Astrocyte (in vitro differentiated cells and primary cell): Measurements from ENCODE around the gene IGBP1. TPM values are rescaled to one million over a fixed set of nuclear protein-coding genes. Genes with fewer than 3 reads are reported as not detected.

Source experiments
- DNase-seq: peaks from one replicate; pipeline ENCODE4 v3.0.0-alpha.2; 2010; ENCODE audit warnings: low read depth
- FAIRE-seq: peaks from 2 replicates; lab custom pipeline; 2011; peaks lifted over from hg19 to GRCh38; lab: Jason Lieb, UNC
- H2AFZ ChIP-seq: 2 replicates; pipeline ENCODE4 v1.6.0; 2012; ENCODE audit warnings: low read depth, low read length, inconsistent platforms
- H3K27ac ChIP-seq: 2 replicates; pipeline ENCODE4 v1.5.1; 2011; ENCODE audit warnings: low read depth, low read length, inconsistent platforms
- H3K27me3 ChIP-seq: 2 replicates; pipeline ENCODE4 v1.6.0; 2011; ENCODE audit warnings: low read length, inconsistent platforms; ENCODE audit not compliant: insufficient read depth
- H3K36me3 ChIP-seq: 2 replicates; pipeline ENCODE4 v1.5.1; 2011; ENCODE audit warnings: low read length, inconsistent platforms; ENCODE audit not compliant: insufficient read depth
- H3K4me1 ChIP-seq: 2 replicates; pipeline ENCODE4 v1.5.1; 2011; ENCODE audit warnings: low read length, inconsistent platforms; ENCODE audit not compliant: insufficient read depth
- H3K4me2 ChIP-seq: 2 replicates; pipeline ENCODE4 v1.6.0; 2012; ENCODE audit warnings: low read length, inconsistent platforms
- H3K4me3 ChIP-seq: 2 replicates; pipeline ENCODE4 v1.5.1; 2011; ENCODE audit warnings: low read depth, mild to moderate bottlenecking, low read length, inconsistent platforms; ENCODE audit not compliant: insufficient read depth
- H3K79me2 ChIP-seq: 2 replicates; pipeline ENCODE4 v1.6.0; 2012; ENCODE audit warnings: mild to moderate bottlenecking, low read length, inconsistent platforms; ENCODE audit not compliant: insufficient read depth
- H3K9ac ChIP-seq: 2 replicates; pipeline ENCODE4 v1.6.0; 2012; ENCODE audit warnings: mild to moderate bottlenecking, low read length, inconsistent platforms
- H3K9me3 ChIP-seq: 2 replicates; pipeline ENCODE4 v1.5.1; 2012; ENCODE audit warnings: low read depth, mild to moderate bottlenecking, low read length, inconsistent platforms; ENCODE audit not compliant: insufficient read depth
- H4K20me1 ChIP-seq: 2 replicates; pipeline ENCODE4 v1.6.0; 2012; ENCODE audit warnings: low read length, inconsistent platforms; ENCODE audit not compliant: insufficient read depth
- H3K27ac Mint-ChIP-seq: one replicate; pipeline ENCODE4 v1.8.0; 2021; ENCODE audit warnings: mild to moderate bottlenecking, mixed read lengths; ENCODE audit not compliant: unreplicated experiment
- H3K27me3 Mint-ChIP-seq: one replicate; pipeline ENCODE4 v1.8.0; 2021; ENCODE audit warnings: low read depth, mixed read lengths; ENCODE audit not compliant: unreplicated experiment
- H3K36me3 Mint-ChIP-seq: one replicate; pipeline ENCODE4 v1.8.0; 2021; ENCODE audit warnings: low read depth, mixed read lengths; ENCODE audit not compliant: unreplicated experiment
- H3K4me1 Mint-ChIP-seq: one replicate; pipeline ENCODE4 v1.8.0; 2021; ENCODE audit warnings: low read depth, mixed read lengths; ENCODE audit not compliant: unreplicated experiment
- H3K4me3 Mint-ChIP-seq: one replicate; pipeline ENCODE4 v1.8.0; 2021; ENCODE audit warnings: mild to moderate bottlenecking, moderate library complexity, mixed read lengths; ENCODE audit not compliant: unreplicated experiment
- H3K9me3 Mint-ChIP-seq: one replicate; pipeline ENCODE4 v1.8.0; 2021; ENCODE audit warnings: mild to moderate bottlenecking, mixed read lengths; ENCODE audit not compliant: unreplicated experiment
- EZH2 ChIP-seq: IDR thresholded peaks from 2 replicates; pipeline ENCODE4 v1.6.1; 2012; ENCODE audit warnings: mild to moderate bottlenecking, low read length, inconsistent platforms; ENCODE audit not compliant: insufficient read depth
- total RNA-seq: library from RNA; stranded (reverse); gene quantifications from 2 replicates; pipeline ENCODE4 v1.2.1, GENCODE V29; 2021
- TF ChIP-seq, protein P1 (sequence below): IDR thresholded peaks from 2 replicates; pipeline ENCODE4 v1.5.1; 2011; ENCODE audit warnings: low read depth, mild to moderate bottlenecking, inconsistent platforms, low read length, moderate library complexity; ENCODE audit not compliant: insufficient read depth

Gene IGBP1
- total RNA-seq, 1 donor from 2014 or later = 41.1 TPM

DNA sequence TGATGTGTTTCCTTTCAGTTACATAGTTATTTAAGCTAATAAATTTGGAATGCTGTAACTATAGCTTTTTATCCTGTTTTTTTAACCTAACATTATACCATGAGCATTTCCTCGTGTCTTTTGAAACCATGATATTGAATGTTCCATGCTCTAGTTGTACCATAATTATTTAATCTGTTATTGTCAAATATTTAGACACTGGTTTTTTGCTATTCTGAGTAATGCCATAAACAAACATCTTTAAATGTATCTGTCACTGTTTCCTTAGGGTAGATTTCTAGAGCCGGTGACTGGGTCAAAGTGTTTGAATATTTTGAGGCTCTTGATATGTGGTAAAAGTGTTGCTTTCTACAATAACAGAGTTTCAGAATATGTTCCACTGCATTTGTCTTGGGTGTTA lies 5.4 kb downstream of the IGBP1 start:
- Histone ChIP-seq H3K4me3 (no peak overlapping the region), H2AFZ (no peak overlapping the region), H3K36me3 (peaks cover 3% of the 10 kb centered on the region), H3K27me3 (no peaks in the 10 kb centered on the region), H3K4me2 (no peak overlapping the region), H3K27ac (no peak overlapping the region), H3K79me2 (peaks cover 24% of the 10 kb centered on the region), H3K9ac (no peak overlapping the region), H3K4me1 (peaks cover 11% of the 10 kb centered on the region), H4K20me1 (peaks cover 8% of the 10 kb centered on the region), H3K9me3 (no peaks in the 10 kb centered on the region)
- FAIRE-seq (peak; percentile 54), DNase-seq (no peak)
- Mint-ChIP-seq H3K27ac (no peak overlapping the region), H3K36me3 (peaks cover 2% of the 10 kb centered on the region), H3K27me3 (no peaks in the 10 kb centered on the region), H3K9me3 (no peaks in the 10 kb centered on the region), H3K4me3 (no peak overlapping the region), H3K4me1 (no peaks in the 10 kb centered on the region)
- no peak for TF ChIP-seq EZH2
- TF ChIP-seq, protein P1, sequence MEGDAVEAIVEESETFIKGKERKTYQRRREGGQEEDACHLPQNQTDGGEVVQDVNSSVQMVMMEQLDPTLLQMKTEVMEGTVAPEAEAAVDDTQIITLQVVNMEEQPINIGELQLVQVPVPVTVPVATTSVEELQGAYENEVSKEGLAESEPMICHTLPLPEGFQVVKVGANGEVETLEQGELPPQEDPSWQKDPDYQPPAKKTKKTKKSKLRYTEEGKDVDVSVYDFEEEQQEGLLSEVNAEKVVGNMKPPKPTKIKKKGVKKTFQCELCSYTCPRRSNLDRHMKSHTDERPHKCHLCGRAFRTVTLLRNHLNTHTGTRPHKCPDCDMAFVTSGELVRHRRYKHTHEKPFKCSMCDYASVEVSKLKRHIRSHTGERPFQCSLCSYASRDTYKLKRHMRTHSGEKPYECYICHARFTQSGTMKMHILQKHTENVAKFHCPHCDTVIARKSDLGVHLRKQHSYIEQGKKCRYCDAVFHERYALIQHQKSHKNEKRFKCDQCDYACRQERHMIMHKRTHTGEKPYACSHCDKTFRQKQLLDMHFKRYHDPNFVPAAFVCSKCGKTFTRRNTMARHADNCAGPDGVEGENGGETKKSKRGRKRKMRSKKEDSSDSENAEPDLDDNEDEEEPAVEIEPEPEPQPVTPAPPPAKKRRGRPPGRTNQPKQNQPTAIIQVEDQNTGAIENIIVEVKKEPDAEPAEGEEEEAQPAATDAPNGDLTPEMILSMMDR = no peak

DNA sequence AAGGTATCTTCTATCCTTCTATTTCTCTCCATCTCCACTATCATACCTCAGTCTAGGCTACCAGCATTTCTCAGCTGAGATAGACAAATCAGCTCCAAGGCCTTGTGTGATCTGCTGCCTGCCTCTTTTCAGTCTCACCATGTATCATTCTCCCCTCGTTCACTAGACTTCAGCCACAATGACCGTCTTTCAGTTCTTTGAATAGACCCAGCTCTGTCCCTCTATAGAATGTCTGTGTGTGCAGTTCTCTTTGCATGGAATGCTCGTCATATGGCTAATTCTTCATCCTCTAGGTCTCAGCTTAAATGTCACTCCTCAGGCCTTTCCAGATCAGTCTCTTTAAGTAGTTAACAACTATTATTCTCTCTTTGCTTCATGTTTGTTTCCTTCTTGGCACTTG lies 6.5 kb downstream of the IGBP1 start:
- no peak overlapping the region for H3K27ac ChIP-seq
- H3K9ac ChIP-seq = no peak overlapping the region
- H3K27me3 Mint-ChIP-seq = no peaks in the 10 kb centered on the region
- H3K9me3 ChIP-seq = no peaks in the 10 kb centered on the region
- peaks cover 3% of the 10 kb centered on the region for H3K36me3 ChIP-seq
- H3K4me3 ChIP-seq = no peak overlapping the region
- H3K27me3 ChIP-seq = no peaks in the 10 kb centered on the region
- no peaks in the 10 kb centered on the region for H3K4me1 Mint-ChIP-seq
- no peak overlapping the region for H2AFZ ChIP-seq
- H3K4me2 ChIP-seq = no peak overlapping the region
- peaks cover 8% of the 10 kb centered on the region for H4K20me1 ChIP-seq
- no peak for TF ChIP-seq EZH2
- no peaks in the 10 kb centered on the region for H3K9me3 Mint-ChIP-seq
- H3K79me2 ChIP-seq = peaks cover 14% of the 10 kb centered on the region
- H3K27ac Mint-ChIP-seq = no peak overlapping the region
- H3K4me1 ChIP-seq = peaks cover 6% of the 10 kb centered on the region
- FAIRE-seq = peak; percentile 60
- DNase-seq = no peak
- H3K36me3 Mint-ChIP-seq = peaks cover 2% of the 10 kb centered on the region
- no peak overlapping the region for H3K4me3 Mint-ChIP-seq

DNA sequence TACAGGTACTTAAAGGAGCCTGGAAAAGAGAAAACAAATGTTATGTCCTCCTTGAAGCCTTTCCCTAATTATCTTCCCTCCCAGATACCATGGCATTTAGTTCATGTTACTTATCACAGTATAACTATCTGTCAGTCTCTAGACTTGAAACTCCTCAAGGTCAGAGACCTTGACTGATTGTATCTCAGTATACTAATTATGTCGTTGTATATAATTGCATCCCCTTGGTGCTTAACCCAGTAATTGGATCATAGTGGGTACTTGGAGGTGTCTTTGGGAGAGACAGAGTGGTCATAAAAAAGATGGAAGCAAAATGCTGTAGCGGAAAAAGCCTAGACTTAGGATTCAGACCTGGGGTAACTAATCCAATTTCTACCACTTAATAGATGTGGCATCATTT lies 8.1 kb downstream of the IGBP1 start:
- H4K20me1 ChIP-seq = peaks cover 3% of the 10 kb centered on the region
- no peak overlapping the region for H3K4me3 Mint-ChIP-seq
- H3K27me3 Mint-ChIP-seq = no peaks in the 10 kb centered on the region
- H3K27ac Mint-ChIP-seq = no peak overlapping the region
- H2AFZ ChIP-seq = no peak overlapping the region
- H3K27me3 ChIP-seq = no peaks in the 10 kb centered on the region
- TF ChIP-seq, protein P1 = no peak
- no peak for TF ChIP-seq EZH2
- H3K9me3 Mint-ChIP-seq = no peaks in the 10 kb centered on the region
- no peaks in the 10 kb centered on the region for H3K4me1 ChIP-seq
- no peak overlapping the region for H3K4me3 ChIP-seq
- DNase-seq = no peak
- H3K36me3 ChIP-seq = peaks cover 6% of the 10 kb centered on the region
- no peaks in the 10 kb centered on the region for H3K4me1 Mint-ChIP-seq
- H3K4me2 ChIP-seq = no peak overlapping the region
- no peak overlapping the region for H3K9ac ChIP-seq
- peaks cover 2% of the 10 kb centered on the region for H3K36me3 Mint-ChIP-seq
- H3K79me2 ChIP-seq = no peaks in the 10 kb centered on the region
- FAIRE-seq = peak; percentile 90
- no peak overlapping the region for H3K27ac ChIP-seq
- no peaks in the 10 kb centered on the region for H3K9me3 ChIP-seq
